Measurements from ENCODE around the gene KIAA1217.

Gene KIAA1217

GRCh38 chr10:24502006-24502405 is 293.1 kb downstream of the KIAA1217 start:
- Histone ChIP-seq H3F3A (ENCODE audit: insufficient read depth, low read length) (no peaks in the 10 kb centered on the region), H3K27ac (ENCODE audit: low read depth, low read length, poor library complexity, severe bottlenecking) (no peak overlapping the region), H3K9me2 (ENCODE audit: low read depth, low read length) (no peaks in the 10 kb centered on the region), H4K20me1 (ENCODE audit: insufficient read depth, low read length) (no peaks in the 10 kb centered on the region), H3K4me2 (ENCODE audit: low read length) (no peak overlapping the region), H3K4me1 (ENCODE audit: insufficient read depth, low read length, severe bottlenecking) (no peaks in the 10 kb centered on the region), H3K4me3 (ENCODE audit: low read depth, low read length, poor library complexity, severe bottlenecking) (no peak overlapping the region), H3K36me3 (ENCODE audit: insufficient read depth, low read length) (no peaks in the 10 kb centered on the region), H3K79me2 (ENCODE audit: insufficient read depth, low read length) (no peaks in the 10 kb centered on the region), H3K9ac (ENCODE audit: low read length) (no peak overlapping the region), H3K9me3 (ENCODE audit: low read length) (no peaks in the 10 kb centered on the region), H2AFZ (ENCODE audit: low read length) (no peak overlapping the region), H3K27me3 (ENCODE audit: insufficient read depth, low read length) (no peaks in the 10 kb centered on the region)
- TF ChIP-seq CTCF (IDR thresholded peaks at IDR 0.05; ENCODE audit: low read length) = no peak
- TF ChIP-seq EZH2 (IDR thresholded peaks at IDR 0.05; ENCODE audit: borderline replicate concordance, low read length) = no peak

GRCh38 chr10:24502801-24503460 is 294.0 kb downstream of the KIAA1217 start:
- no peaks in the 10 kb centered on the region for H3K79me2 ChIP-seq (ENCODE audit: insufficient read depth, low read length)
- no peaks in the 10 kb centered on the region for H4K20me1 ChIP-seq (ENCODE audit: insufficient read depth, low read length)
- no peaks in the 10 kb centered on the region for H3K36me3 ChIP-seq (ENCODE audit: insufficient read depth, low read length)
- no peaks in the 10 kb centered on the region for H3K9me2 ChIP-seq (ENCODE audit: low read depth, low read length)
- H3K27me3 ChIP-seq (ENCODE audit: insufficient read depth, low read length) = no peaks in the 10 kb centered on the region
- no peak overlapping the region for H3K27ac ChIP-seq (ENCODE audit: low read depth, low read length, poor library complexity, severe bottlenecking)
- H3K9ac ChIP-seq (ENCODE audit: low read length) = no peak overlapping the region
- no peak overlapping the region for H3K4me2 ChIP-seq (ENCODE audit: low read length)
- no peaks in the 10 kb centered on the region for H3K4me1 ChIP-seq (ENCODE audit: insufficient read depth, low read length, severe bottlenecking)
- no peak overlapping the region for H2AFZ ChIP-seq (ENCODE audit: low read length)
- H3K4me3 ChIP-seq (ENCODE audit: low read depth, low read length, poor library complexity, severe bottlenecking) = no peak overlapping the region
- H3K9me3 ChIP-seq (ENCODE audit: low read length) = no peaks in the 10 kb centered on the region
- TF ChIP-seq EZH2 (IDR thresholded peaks at IDR 0.05; ENCODE audit: borderline replicate concordance, low read length) = no peak
- no peak for TF ChIP-seq CTCF (IDR thresholded peaks at IDR 0.05; ENCODE audit: low read length)
- no peaks in the 10 kb centered on the region for H3F3A ChIP-seq (ENCODE audit: insufficient read depth, low read length)

DNA sequence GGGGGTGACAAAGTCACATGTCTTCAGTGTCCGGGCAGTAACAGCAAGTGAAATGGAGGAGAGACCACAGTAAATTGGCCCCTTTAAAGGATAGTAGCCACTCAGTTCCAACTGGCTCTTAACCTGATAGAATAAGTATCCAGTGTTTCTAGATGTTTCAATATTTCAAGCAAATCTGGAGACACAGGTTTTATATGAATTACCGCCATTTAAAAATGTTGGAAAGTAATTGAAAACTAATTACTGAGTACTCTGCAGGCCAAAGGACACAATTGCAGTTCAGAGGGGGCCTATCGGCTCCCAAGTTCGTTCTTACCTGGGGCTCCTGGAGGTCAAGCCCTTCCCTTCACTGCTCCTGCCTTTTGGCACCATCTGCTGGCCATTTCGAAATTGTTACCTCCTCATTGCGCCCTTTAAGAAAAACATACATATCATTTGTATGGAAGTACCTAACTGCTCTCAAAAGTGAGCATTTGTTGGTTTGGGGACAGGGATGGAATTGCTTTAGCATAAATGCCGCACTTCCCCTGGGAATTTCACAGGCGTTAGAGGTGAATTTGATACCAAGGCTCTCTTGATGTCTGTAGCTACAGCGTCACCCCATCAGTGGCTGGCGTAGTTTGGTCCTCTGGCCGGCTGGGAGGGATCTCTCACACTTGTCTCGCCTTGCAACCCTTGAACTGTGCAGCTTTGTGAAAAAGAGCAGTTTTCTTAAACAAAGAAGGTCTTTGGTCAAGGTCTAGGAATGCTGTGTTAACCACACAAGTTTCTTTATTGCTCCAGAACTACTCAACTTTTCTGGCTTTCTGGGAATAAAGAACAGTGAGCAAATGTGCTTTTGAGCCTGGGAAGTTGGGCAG is 294.8 kb downstream of the KIAA1217 start:
- Histone ChIP-seq H3K9me2 (ENCODE audit: low read depth, low read length) (no peaks in the 10 kb centered on the region), H3K79me2 (ENCODE audit: insufficient read depth, low read length) (no peaks in the 10 kb centered on the region), H3F3A (ENCODE audit: insufficient read depth, low read length) (no peaks in the 10 kb centered on the region), H3K9ac (ENCODE audit: low read length) (no peak overlapping the region), H2AFZ (ENCODE audit: low read length) (no peak overlapping the region), H3K27ac (ENCODE audit: low read depth, low read length, poor library complexity, severe bottlenecking) (no peak overlapping the region), H3K36me3 (ENCODE audit: insufficient read depth, low read length) (no peaks in the 10 kb centered on the region), H3K4me1 (ENCODE audit: insufficient read depth, low read length, severe bottlenecking) (no peaks in the 10 kb centered on the region), H3K27me3 (ENCODE audit: insufficient read depth, low read length) (no peaks in the 10 kb centered on the region), H3K4me3 (ENCODE audit: low read depth, low read length, poor library complexity, severe bottlenecking) (no peak overlapping the region), H4K20me1 (ENCODE audit: insufficient read depth, low read length) (no peaks in the 10 kb centered on the region), H3K4me2 (ENCODE audit: low read length) (no peak overlapping the region), H3K9me3 (ENCODE audit: low read length) (no peaks in the 10 kb centered on the region)
- TF ChIP-seq CTCF (IDR thresholded peaks at IDR 0.05; ENCODE audit: low read length) (peak; percentile 58; the same call in 1 of the 2 replicates), EZH2 (IDR thresholded peaks at IDR 0.05; ENCODE audit: borderline replicate concordance, low read length) (no peak)
